Measurements from ENCODE around the gene GRK2. TPM values are rescaled to one million over a fixed set of nuclear protein-coding genes. Genes with fewer than 3 reads are reported as not detected.

Gene GRK2
- total and polyA plus RNA-seq, 2 of the 13 experiments (the other 11 are each of a cell fraction or from before 2014, with no cell fraction given), result 31.3 to 42.4 TPM

DNA sequence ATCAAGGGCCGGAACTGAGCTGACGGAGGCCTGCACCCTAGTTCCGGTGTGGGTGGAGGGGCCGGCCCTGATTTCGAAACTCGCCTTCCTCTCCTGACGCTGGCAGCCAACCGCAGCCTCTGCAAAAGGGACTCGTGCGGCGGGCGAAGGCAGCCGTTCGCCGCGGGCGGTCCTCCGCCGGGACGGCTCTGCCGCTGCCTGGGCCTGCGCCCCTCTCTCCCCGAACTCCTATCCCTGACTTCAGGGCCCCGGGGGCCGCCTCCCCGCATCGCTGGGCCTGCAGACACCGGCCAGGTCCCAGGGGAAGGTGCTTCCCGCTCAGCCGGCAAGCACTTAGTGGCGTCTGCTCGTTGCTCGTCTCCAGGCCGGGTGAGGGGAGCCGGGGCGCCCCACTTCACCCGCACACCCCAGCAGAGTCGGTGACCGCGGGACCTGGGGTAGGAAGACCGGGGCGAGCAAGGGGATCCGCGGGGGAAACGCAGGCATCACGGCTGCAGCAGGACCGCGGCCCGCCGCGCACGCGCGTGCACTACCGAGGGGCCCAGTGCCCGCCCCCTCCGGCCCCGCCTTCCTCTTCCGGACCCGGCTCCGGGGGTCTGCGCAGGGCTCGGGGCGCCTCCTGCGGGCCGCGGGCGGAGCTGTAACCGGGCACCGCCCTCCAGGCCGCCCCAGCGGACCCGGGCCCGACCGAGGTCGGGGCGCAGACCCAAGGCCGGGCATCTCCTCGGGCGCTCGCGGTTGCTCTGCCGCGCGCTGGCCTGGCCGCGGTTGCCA lies 22.4 kb downstream of the GRK2 start (continued):
- TF ChIP-seq, protein P1, sequence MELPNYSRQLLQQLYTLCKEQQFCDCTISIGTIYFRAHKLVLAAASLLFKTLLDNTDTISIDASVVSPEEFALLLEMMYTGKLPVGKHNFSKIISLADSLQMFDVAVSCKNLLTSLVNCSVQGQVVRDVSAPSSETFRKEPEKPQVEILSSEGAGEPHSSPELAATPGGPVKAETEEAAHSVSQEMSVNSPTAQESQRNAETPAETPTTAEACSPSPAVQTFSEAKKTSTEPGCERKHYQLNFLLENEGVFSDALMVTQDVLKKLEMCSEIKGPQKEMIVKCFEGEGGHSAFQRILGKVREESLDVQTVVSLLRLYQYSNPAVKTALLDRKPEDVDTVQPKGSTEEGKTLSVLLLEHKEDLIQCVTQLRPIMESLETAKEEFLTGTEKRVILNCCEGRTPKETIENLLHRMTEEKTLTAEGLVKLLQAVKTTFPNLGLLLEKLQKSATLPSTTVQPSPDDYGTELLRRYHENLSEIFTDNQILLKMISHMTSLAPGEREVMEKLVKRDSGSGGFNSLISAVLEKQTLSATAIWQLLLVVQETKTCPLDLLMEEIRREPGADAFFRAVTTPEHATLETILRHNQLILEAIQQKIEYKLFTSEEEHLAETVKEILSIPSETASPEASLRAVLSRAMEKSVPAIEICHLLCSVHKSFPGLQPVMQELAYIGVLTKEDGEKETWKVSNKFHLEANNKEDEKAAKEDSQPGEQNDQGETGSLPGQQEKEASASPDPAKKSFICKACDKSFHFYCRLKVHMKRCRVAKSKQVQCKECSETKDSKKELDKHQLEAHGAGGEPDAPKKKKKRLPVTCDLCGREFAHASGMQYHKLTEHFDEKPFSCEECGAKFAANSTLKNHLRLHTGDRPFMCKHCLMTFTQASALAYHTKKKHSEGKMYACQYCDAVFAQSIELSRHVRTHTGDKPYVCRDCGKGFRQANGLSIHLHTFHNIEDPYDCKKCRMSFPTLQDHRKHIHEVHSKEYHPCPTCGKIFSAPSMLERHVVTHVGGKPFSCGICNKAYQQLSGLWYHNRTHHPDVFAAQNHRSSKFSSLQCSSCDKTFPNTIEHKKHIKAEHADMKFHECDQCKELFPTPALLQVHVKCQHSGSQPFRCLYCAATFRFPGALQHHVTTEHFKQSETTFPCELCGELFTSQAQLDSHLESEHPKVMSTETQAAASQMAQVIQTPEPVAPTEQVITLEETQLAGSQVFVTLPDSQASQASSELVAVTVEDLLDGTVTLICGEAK (IDR thresholded peaks at IDR 0.05), result no peak
- TF ChIP-seq, protein P1 (CRISPR knock-in tag; IDR thresholded peaks at IDR 0.05), result peak; percentile 42; the same call in 1 of the 2 replicates
- TF ChIP-seq RAD51 (IDR thresholded peaks at IDR 0.05; ENCODE audit: borderline replicate concordance) (no peak), ZNF556 (CRISPR knock-in tag; IDR thresholded peaks at IDR 0.05; ENCODE audit: borderline replicate concordance) (peak; percentile 64; the same call in 1 of the 2 replicates), STAG1 (CRISPR knock-in tag; IDR thresholded peaks at IDR 0.05) (peak; percentile 50), RBM39 (IDR thresholded peaks at IDR 0.05; ENCODE audit: low read depth, low read length, poor library complexity, severe bottlenecking) (peak; percentile 41), PAWR (CRISPR knock-in tag; IDR thresholded peaks at IDR 0.05; ENCODE audit: borderline replicate concordance) (peak; percentile 89; the same call in 1 of the 2 replicates), ZNF563 (CRISPR knock-in tag; IDR thresholded peaks at IDR 0.05) (peak; percentile 92), FOXC1 (CRISPR knock-in tag; IDR thresholded peaks at IDR 0.05; ENCODE audit: borderline replicate concordance) (peak; percentile 81; the same call in 1 of the 2 replicates), ZBTB38 (CRISPR knock-in tag; IDR thresholded peaks at IDR 0.05) (peak; percentile 8; the same call in 1 of the 2 replicates), TBP (CRISPR knock-in tag; IDR thresholded peaks at IDR 0.05) (no peak), PAF1 (CRISPR knock-in tag; IDR thresholded peaks at IDR 0.05) (no peak), SMAD3 (CRISPR knock-in tag; IDR thresholded peaks at IDR 0.05) (peak; percentile 73; the same call in 1 of the 2 replicates), SKI (IDR thresholded peaks at IDR 0.05; ENCODE audit: partially characterized antibody) (peak; percentile 24), JARID2 (CRISPR knock-in tag; IDR thresholded peaks at IDR 0.05; ENCODE audit: insufficient replicate concordance) (no peak), ZNF292 (CRISPR knock-in tag; IDR thresholded peaks at IDR 0.05; ENCODE audit: borderline replicate concordance, low read depth) (no peak)
- TF ChIP-seq, protein P2, sequence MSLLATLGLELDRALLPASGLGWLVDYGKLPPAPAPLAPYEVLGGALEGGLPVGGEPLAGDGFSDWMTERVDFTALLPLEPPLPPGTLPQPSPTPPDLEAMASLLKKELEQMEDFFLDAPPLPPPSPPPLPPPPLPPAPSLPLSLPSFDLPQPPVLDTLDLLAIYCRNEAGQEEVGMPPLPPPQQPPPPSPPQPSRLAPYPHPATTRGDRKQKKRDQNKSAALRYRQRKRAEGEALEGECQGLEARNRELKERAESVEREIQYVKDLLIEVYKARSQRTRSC (CRISPR knock-in tag; IDR thresholded peaks at IDR 0.05; ENCODE audit: low read depth), result 0 out of 2 replicates have a peak, but pooled peaks have one; percentile 54
- TF ChIP-seq, protein P3, sequence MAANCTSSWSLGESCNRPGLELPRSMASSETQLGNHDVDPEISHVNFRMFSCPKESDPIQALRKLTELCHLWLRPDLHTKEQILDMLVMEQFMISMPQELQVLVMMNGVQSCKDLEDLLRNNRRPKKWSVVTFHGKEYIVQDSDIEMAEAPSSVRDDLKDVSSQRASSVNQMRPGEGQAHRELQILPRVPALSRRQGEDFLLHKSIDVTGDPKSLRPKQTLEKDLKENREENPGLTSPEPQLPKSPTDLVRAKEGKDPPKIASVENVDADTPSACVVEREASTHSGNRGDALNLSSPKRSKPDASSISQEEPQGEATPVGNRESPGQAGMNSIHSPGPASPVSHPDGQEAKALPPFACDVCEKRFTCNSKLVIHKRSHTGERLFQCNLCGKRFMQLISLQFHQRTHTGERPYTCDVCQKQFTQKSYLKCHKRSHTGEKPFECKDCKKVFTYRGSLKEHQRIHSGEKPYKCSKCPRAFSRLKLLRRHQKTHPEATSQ (CRISPR knock-in tag; IDR thresholded peaks at IDR 0.05; ENCODE audit: borderline replicate concordance), result peak; percentile 86

Measured in HepG2 (cell line).